OCI-LY3 (cell line): Measurements from ENCODE around the gene OCIAD2.

ENCODE experiments used
- H2AFZ ChIP-seq: fragments of 200-600, 300-600 bp; shearing (Covaris generic); 2 replicates; pipeline ENCODE4 v1.6.0; 2014; ENCODE audit warnings: antibody characterized with exemption, low read depth, low read length
- H3K27ac ChIP-seq: fragments of 200-600, 300-600 bp; sonication (generic); 2 replicates; pipeline ENCODE4 v1.5.1; 2014; ENCODE audit warnings: mild to moderate bottlenecking, low read length, moderate library complexity, mixed read lengths
- H3K27me3 ChIP-seq: fragments of 200-600, 300-600 bp; sonication (generic); 2 replicates; pipeline ENCODE4 v1.6.1; 2014; ENCODE audit warnings: low read depth, low read length, mixed read lengths
- H3K36me3 ChIP-seq: fragments of 200-600, 300-600 bp; sonication (generic); replicated peaks from 2 replicates; pipeline ENCODE3; 2014; ENCODE audit warnings: low read depth, low read length, mixed read lengths
- H3K4me1 ChIP-seq: fragments of 300-600, 200-600 bp; sonication (generic); 2 replicates; pipeline ENCODE4 v1.6.1; 2014; ENCODE audit warnings: low read length, mixed read lengths
- H3K4me2 ChIP-seq: fragments of 200-600, 300-600 bp; sonication (generic); 2 replicates; pipeline ENCODE4 v1.6.1; 2014; ENCODE audit warnings: low read length, mixed read lengths
- H3K4me3 ChIP-seq: fragments of 300-600, 200-600 bp; sonication (generic); 2 replicates; pipeline ENCODE4 v1.5.1; 2014; ENCODE audit warnings: antibody characterized with exemption, mild to moderate bottlenecking, low read length, moderate library complexity
- H3K79me2 ChIP-seq: fragments of 300-600, 200-600 bp; shearing (Covaris generic); 2 replicates; pipeline ENCODE4 v1.6.1; 2014; ENCODE audit warnings: mild to moderate bottlenecking, low read length, mixed read lengths
- H3K9ac ChIP-seq: fragments of 300-600, 200-600 bp; shearing (Covaris generic); 2 replicates; pipeline ENCODE4 v1.6.0; 2014; ENCODE audit warnings: mild to moderate bottlenecking, low read length, moderate library complexity
- H3K9me3 ChIP-seq: fragments of 200-600, 300-600 bp; shearing (Covaris generic); 2 replicates; pipeline ENCODE4 v1.6.1; 2014; ENCODE audit warnings: low read length, mixed read lengths; ENCODE audit not compliant: insufficient read depth
- H4K20me1 ChIP-seq: fragments of 200-600, 300-600 bp; sonication (generic); 2 replicates; pipeline ENCODE4 v1.6.1; 2016; ENCODE audit warnings: low read length, mixed read lengths; ENCODE audit not compliant: insufficient read depth
- CTCF ChIP-seq: fragments of 200-600, 300-600 bp; sonication (generic); IDR thresholded peaks from 2 replicates; pipeline ENCODE4 v1.5.1; 2014; ENCODE audit warnings: antibody characterized with exemption, low read length, low read depth
- EZH2phosphoT487 ChIP-seq: fragments of 200-600 bp; shearing (Covaris generic); IDR thresholded peaks from 2 replicates; pipeline ENCODE4 v1.6.1; 2018; ENCODE audit warnings: antibody characterized with exemption, mixed run types, low read depth

The OCIAD2 gene

DNA sequence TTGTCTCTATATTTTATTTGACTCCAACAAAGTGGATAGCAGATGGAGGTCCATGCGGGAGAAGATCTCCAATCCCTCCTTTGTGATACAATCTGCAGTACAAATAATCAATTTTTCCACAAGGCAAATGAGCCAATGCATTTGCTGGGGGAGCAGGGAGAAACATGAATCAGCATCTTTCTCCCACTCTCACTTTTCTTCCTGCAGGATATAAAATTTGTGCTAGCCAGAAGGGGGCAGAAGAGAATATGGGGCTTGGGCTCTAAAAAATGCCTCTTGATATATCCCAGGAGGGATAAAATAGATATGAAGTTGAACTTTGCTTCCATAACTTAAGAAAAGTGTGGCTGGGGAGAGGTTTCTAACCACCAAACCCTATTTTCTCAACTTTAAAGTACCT, 41.2 kb upstream of the OCIAD2 start:
- no peaks in the 10 kb centered on the region for H3K9me3 ChIP-seq
- no peaks in the 10 kb centered on the region for H4K20me1 ChIP-seq
- H3K27ac ChIP-seq, result no peak overlapping the region
- no peak for TF ChIP-seq EZH2phosphoT487
- TF ChIP-seq CTCF, result no peak
- H3K4me3 ChIP-seq, result no peak overlapping the region
- no peaks in the 10 kb centered on the region for H3K79me2 ChIP-seq
- H3K4me1 ChIP-seq, result no peaks in the 10 kb centered on the region
- no peak overlapping the region for H2AFZ ChIP-seq
- H3K9ac ChIP-seq, result no peak overlapping the region
- no peak overlapping the region for H3K4me2 ChIP-seq
- H3K36me3 ChIP-seq, result no peaks in the 10 kb centered on the region
- H3K27me3 ChIP-seq, result no peaks in the 10 kb centered on the region

DNA sequence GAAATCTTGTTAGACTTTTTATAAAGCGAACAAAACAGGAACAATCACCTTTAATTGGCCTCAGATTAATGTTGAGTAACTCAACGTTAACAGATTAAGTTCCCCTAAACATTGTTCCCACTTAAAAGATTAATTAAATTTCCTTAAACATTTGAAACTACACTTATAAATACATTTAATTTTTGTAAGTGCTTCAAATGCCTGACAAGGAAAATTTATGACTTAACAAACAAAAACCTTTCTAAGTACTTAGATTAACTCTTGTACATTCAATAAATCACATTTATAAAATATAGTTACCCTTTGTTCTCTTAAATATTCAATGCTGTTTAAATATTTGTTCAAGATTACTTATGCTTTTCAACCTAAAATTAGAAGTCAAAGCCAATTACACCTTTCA, 39.4 kb upstream of the OCIAD2 start:
- Histone ChIP-seq H3K27ac (no peak overlapping the region), H3K36me3 (no peaks in the 10 kb centered on the region), H3K4me2 (no peak overlapping the region), H3K4me1 (no peaks in the 10 kb centered on the region), H4K20me1 (no peaks in the 10 kb centered on the region), H3K27me3 (no peaks in the 10 kb centered on the region), H2AFZ (no peak overlapping the region), H3K4me3 (no peak overlapping the region), H3K79me2 (no peaks in the 10 kb centered on the region), H3K9me3 (no peaks in the 10 kb centered on the region), H3K9ac (no peak overlapping the region)
- no peak for TF ChIP-seq EZH2phosphoT487
- TF ChIP-seq CTCF, result no peak

DNA sequence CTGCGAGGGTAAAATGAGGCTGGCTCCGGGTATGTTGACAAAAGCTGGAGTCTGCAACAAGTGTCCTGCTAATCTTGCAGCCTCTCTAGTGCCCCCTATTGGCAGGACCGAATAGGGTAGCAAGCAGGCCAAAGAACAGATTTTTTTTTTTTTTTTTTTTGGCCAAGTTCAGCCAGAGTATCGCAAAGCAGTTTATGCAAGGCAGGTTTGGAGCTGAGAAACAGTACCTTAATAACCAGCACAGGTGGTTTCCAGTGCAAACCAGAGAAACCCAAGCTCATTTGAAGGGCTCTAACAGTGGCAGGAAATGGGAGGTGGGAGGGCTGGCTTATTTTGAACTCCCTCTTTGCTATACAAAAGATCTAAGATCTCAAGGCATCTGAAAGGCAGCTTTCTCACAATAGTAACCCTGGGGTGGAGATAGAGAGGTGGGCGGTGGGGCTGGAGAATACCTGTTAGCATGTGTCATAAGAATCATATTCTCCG, 38.2 kb upstream of the OCIAD2 start:
- no peaks in the 10 kb centered on the region for H3K4me1 ChIP-seq
- H3K27me3 ChIP-seq, result no peaks in the 10 kb centered on the region
- no peak overlapping the region for H3K4me3 ChIP-seq
- no peaks in the 10 kb centered on the region for H3K9me3 ChIP-seq
- H2AFZ ChIP-seq, result no peak overlapping the region
- H4K20me1 ChIP-seq, result no peaks in the 10 kb centered on the region
- H3K4me2 ChIP-seq, result no peak overlapping the region
- TF ChIP-seq CTCF (peak; percentile 54), EZH2phosphoT487 (no peak)
- no peak overlapping the region for H3K27ac ChIP-seq
- no peaks in the 10 kb centered on the region for H3K36me3 ChIP-seq
- H3K9ac ChIP-seq, result no peak overlapping the region
- H3K79me2 ChIP-seq, result no peaks in the 10 kb centered on the region

- Histone ChIP-seq H3K4me2 (no peak overlapping the region), H2AFZ (no peak overlapping the region; the same call in 1 of the 2 replicates), H3K9ac (no peak overlapping the region), H3K27ac (no peak overlapping the region), H3K27me3 (no peaks in the 10 kb centered on the region), H3K36me3 (no peaks in the 10 kb centered on the region), H3K9me3 (no peaks in the 10 kb centered on the region), H3K79me2 (no peaks in the 10 kb centered on the region), H4K20me1 (no peaks in the 10 kb centered on the region), H3K4me3 (no peak overlapping the region), H3K4me1 (no peaks in the 10 kb centered on the region)
- TF ChIP-seq EZH2phosphoT487 (no peak), CTCF (no peak)
Measured at GRCh38 chr4:48944252-48944651, 37.7 kb upstream of the OCIAD2 start.
